ENCODE results near the gene MLC1. TPM values are rescaled to one million over a fixed set of nuclear protein-coding genes. Genes with fewer than 3 reads are reported as not detected.

MLC1 gene
- total and polyA plus RNA-seq, 2 experiments from 2014 or later = 0.27 to 0.32 TPM

- Histone ChIP-seq H3K36me3 (no peaks in the 10 kb centered on the region), H3K4me1 (ENCODE audit: low read depth) (no peaks in the 10 kb centered on the region), H3K9me3 (ENCODE audit: low read depth) (no peaks in the 10 kb centered on the region), H3K27me3 (peaks cover 2% of the 10 kb centered on the region), H3K4me3 (no peak overlapping the region), H3K27ac (no peak overlapping the region)
- no peak for DNase-seq (ENCODE audit: low read depth in 1 of 2, low spot score in 1 of 2)
- no peak for TF ChIP-seq CTCF (IDR thresholded peaks at IDR 0.05; ENCODE audit: low read depth, low read length)
Measured at GRCh38 chr22:50041361-50042065, 43.7 kb downstream of the MLC1 start.

GRCh38 chr22:50040717-50041116, 44.5 kb downstream of the MLC1 start:
- no peak for DNase-seq (ENCODE audit: low read depth in 1 of 2, low spot score in 1 of 2)
- H3K9me3 ChIP-seq (ENCODE audit: low read depth) = no peaks in the 10 kb centered on the region
- no peaks in the 10 kb centered on the region for H3K4me1 ChIP-seq (ENCODE audit: low read depth)
- no peak overlapping the region for H3K27ac ChIP-seq
- H3K36me3 ChIP-seq = no peaks in the 10 kb centered on the region
- no peak for TF ChIP-seq CTCF (IDR thresholded peaks at IDR 0.05; ENCODE audit: low read depth, low read length)
- peaks cover 2% of the 10 kb centered on the region for H3K27me3 ChIP-seq
- H3K4me3 ChIP-seq = no peak overlapping the region

DNA sequence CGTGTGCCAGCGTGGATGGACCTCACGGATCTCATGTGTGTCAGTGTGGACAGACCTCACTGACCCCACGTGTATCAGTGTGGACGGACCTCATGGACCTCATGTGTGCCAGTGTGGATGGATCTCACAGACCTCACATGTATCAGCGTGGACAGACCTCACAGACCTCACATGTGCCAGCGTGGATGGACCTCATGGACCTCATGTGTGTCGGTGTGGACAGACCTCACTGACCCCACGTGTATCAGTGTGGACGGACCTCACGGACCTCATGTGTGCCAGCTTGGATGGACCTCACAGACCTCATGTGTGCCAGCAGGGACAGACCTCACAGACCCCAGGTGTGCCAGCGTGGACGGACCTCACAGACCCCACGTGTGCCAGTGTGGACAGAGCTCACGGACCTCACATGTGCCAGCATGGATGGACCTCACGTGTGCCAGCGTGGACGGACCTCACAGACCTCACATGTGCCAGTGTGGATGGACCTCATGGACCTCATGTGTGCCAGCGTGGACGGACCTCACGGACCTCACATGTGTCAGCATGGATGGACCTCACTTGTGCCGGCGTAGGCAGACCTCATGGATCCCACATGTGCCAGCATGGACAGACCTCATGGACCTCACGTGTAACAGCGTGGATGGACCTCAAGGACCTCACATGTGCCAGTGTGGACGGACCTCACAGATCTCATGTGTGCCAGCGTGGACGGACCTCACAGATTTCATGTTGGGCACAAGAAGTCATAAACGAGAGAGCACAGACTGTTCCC, 45.4 kb downstream of the MLC1 start:
- Histone ChIP-seq H3K9me3 (ENCODE audit: low read depth) (no peaks in the 10 kb centered on the region), H3K36me3 (no peaks in the 10 kb centered on the region), H3K4me3 (no peak overlapping the region), H3K27ac (no peak overlapping the region), H3K4me1 (ENCODE audit: low read depth) (no peaks in the 10 kb centered on the region), H3K27me3 (no peaks in the 10 kb centered on the region)
- no peak for DNase-seq (ENCODE audit: low read depth in 1 of 2, low spot score in 1 of 2)
- no peak for TF ChIP-seq CTCF (IDR thresholded peaks at IDR 0.05; ENCODE audit: low read depth, low read length)

GRCh38 chr22:50035976-50036724, 49.1 kb downstream of the MLC1 start:
- DNase-seq (ENCODE audit: low read depth in 1 of 2, low spot score in 1 of 2) = no peak
- no peaks in the 10 kb centered on the region for H3K27me3 ChIP-seq
- no peak for TF ChIP-seq CTCF (IDR thresholded peaks at IDR 0.05; ENCODE audit: low read depth, low read length)
- H3K36me3 ChIP-seq = no peaks in the 10 kb centered on the region
- no peaks in the 10 kb centered on the region for H3K4me1 ChIP-seq (ENCODE audit: low read depth)
- H3K9me3 ChIP-seq (ENCODE audit: low read depth) = no peaks in the 10 kb centered on the region
- H3K4me3 ChIP-seq = no peak overlapping the region
- H3K27ac ChIP-seq = no peak overlapping the region

- no peak for DNase-seq (ENCODE audit: low read depth in 1 of 2, low spot score in 1 of 2)
- Histone ChIP-seq H3K4me1 (ENCODE audit: low read depth) (no peaks in the 10 kb centered on the region), H3K4me3 (no peak overlapping the region), H3K27me3 (peaks cover 6% of the 10 kb centered on the region), H3K27ac (no peak overlapping the region), H3K9me3 (ENCODE audit: low read depth) (no peaks in the 10 kb centered on the region), H3K36me3 (no peaks in the 10 kb centered on the region)
- TF ChIP-seq CTCF (IDR thresholded peaks at IDR 0.05; ENCODE audit: low read depth, low read length) = no peak
Measured at GRCh38 chr22:50035131-50035881, 49.9 kb downstream of the MLC1 start.
